ENCODE data around the gene TRIO. TPM values are rescaled to one million over a fixed set of nuclear protein-coding genes. Genes with fewer than 3 reads are reported as not detected.

TRIO gene
- total and polyA plus RNA-seq, 2 of the 8 experiments (the other 6 are each of a cell fraction or from before 2014, with no cell fraction given), result 35.1 to 69.1 TPM

DNA sequence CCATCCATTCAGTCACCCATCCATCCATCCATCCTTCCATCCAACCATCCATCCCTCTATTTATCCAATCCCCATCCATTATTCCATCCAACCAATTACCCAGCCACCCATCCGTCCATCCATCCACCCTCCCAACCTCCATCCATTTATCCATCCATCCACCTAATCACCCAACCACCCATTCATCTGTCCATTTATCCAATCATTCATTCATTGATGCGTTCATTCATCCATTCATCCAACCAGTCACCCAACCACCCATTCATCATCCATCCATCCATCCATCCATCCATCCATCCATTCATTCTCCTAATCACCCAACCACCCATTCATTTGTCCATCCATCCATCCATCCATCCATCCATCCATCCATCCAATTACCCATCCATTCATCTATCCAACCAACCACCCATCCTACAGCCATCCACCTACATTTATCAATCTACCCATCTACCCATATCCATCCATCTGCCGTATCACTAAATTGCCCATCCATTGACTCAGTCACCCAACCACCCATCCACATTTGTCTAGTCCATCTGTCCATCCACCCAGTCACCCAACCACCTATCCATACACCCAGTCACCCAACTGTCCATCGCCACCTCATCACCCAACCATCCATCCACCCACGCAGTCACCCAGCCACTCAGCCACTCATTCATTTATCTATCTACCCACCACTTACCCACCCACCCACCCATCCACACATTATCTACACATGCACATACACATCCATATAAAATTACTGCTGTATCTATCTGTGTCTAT is 165.4 kb downstream of the TRIO start (continued):
- TF ChIP-seq RAD21 (IDR thresholded peaks at IDR 0.05 in 1 of 2, conservative IDR thresholded peaks at IDR 0.05 in 1 of 2; ENCODE audit: low read depth in 2 of 2, low read length in 2 of 2) (no peak), CBX8 (IDR thresholded peaks at IDR 0.05; ENCODE audit: borderline replicate concordance, low read depth, low read length) (no peak), KDM5A (IDR thresholded peaks at IDR 0.05; ENCODE audit: low read length) (no peak)
